ENCODE results near the gene MARCHF10. TPM values are rescaled to one million over a fixed set of nuclear protein-coding genes. Genes with fewer than 3 reads are reported as not detected.

MARCHF10 gene
- polyA plus RNA-seq, 1 donor from 2014 or later = 0.27 TPM

- H3K9me2 ChIP-seq (ENCODE audit: insufficient read depth, low read length) = no peaks in the 10 kb centered on the region
- TF ChIP-seq, protein P1, sequence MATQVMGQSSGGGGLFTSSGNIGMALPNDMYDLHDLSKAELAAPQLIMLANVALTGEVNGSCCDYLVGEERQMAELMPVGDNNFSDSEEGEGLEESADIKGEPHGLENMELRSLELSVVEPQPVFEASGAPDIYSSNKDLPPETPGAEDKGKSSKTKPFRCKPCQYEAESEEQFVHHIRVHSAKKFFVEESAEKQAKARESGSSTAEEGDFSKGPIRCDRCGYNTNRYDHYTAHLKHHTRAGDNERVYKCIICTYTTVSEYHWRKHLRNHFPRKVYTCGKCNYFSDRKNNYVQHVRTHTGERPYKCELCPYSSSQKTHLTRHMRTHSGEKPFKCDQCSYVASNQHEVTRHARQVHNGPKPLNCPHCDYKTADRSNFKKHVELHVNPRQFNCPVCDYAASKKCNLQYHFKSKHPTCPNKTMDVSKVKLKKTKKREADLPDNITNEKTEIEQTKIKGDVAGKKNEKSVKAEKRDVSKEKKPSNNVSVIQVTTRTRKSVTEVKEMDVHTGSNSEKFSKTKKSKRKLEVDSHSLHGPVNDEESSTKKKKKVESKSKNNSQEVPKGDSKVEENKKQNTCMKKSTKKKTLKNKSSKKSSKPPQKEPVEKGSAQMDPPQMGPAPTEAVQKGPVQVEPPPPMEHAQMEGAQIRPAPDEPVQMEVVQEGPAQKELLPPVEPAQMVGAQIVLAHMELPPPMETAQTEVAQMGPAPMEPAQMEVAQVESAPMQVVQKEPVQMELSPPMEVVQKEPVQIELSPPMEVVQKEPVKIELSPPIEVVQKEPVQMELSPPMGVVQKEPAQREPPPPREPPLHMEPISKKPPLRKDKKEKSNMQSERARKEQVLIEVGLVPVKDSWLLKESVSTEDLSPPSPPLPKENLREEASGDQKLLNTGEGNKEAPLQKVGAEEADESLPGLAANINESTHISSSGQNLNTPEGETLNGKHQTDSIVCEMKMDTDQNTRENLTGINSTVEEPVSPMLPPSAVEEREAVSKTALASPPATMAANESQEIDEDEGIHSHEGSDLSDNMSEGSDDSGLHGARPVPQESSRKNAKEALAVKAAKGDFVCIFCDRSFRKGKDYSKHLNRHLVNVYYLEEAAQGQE (IDR thresholded peaks at IDR 0.05; ENCODE audit: borderline replicate concordance) = peak; percentile 15
- TF ChIP-seq POLR2AphosphoS5 (IDR thresholded peaks at IDR 0.05) = no peak
- peak overlapping the region; percentile 77 for H3K4me3 ChIP-seq (ENCODE audit: low read length)
- no peaks in the 10 kb centered on the region for H3K27me3 ChIP-seq (ENCODE audit: insufficient read depth, low read depth, low read length)
- peak overlapping the region; percentile 75 for H2AFZ ChIP-seq (ENCODE audit: low read depth, low read length)
- no peaks in the 10 kb centered on the region for H3K9me3 ChIP-seq (ENCODE audit: low read length)
- H3K27ac ChIP-seq (ENCODE audit: low read length) = peak overlapping the region; percentile 67
- peaks cover 18% of the 10 kb centered on the region for H3K79me2 ChIP-seq (replicated peaks; ENCODE audit: insufficient read depth, low read length)
- no peaks in the 10 kb centered on the region for H4K20me1 ChIP-seq (ENCODE audit: insufficient read depth)
- H3K36me3 ChIP-seq (ENCODE audit: insufficient read depth, low read length) = no peaks in the 10 kb centered on the region
- no peaks in the 10 kb centered on the region for H3F3A ChIP-seq (ENCODE audit: insufficient read depth, low read length, poor library complexity, severe bottlenecking)
- H3K9ac ChIP-seq (ENCODE audit: low read length) = peak overlapping the region; percentile 84
- H3K4me2 ChIP-seq (ENCODE audit: low read length) = peak overlapping the region; percentile 93
Measured at GRCh38 chr17:62705156-62705777, 102.8 kb downstream of the MARCHF10 start.

GRCh38 chr17:62704381-62704971, 103.6 kb downstream of the MARCHF10 start:
- Histone ChIP-seq H3K4me3 (ENCODE audit: low read length) (peak overlapping the region; percentile 77), H4K20me1 (ENCODE audit: insufficient read depth) (no peaks in the 10 kb centered on the region), H3K36me3 (ENCODE audit: insufficient read depth, low read length) (no peaks in the 10 kb centered on the region), H3K27me3 (ENCODE audit: insufficient read depth, low read depth, low read length) (no peaks in the 10 kb centered on the region), H3K27ac (ENCODE audit: low read length) (peak overlapping the region; percentile 67), H3K9ac (ENCODE audit: low read length) (peak overlapping the region; percentile 84), H3K9me3 (ENCODE audit: low read length) (no peaks in the 10 kb centered on the region), H3K9me2 (ENCODE audit: insufficient read depth, low read length) (no peaks in the 10 kb centered on the region), H2AFZ (ENCODE audit: low read depth, low read length) (peak overlapping the region; percentile 75), H3K79me2 (replicated peaks; ENCODE audit: insufficient read depth, low read length) (peaks cover 18% of the 10 kb centered on the region), H3K4me2 (ENCODE audit: low read length) (peak overlapping the region; percentile 93), H3F3A (ENCODE audit: insufficient read depth, low read length, poor library complexity, severe bottlenecking) (no peaks in the 10 kb centered on the region)
- TF ChIP-seq RAD21 (conservative IDR thresholded peaks at IDR 0.05) (no peak), MXI1 (conservative IDR thresholded peaks at IDR 0.05; ENCODE audit: poor library complexity, severe bottlenecking) (peak; percentile 26), TAF1 (IDR thresholded peaks at IDR 0.05; ENCODE audit: low read depth) (no peak)
- TF ChIP-seq, protein P1 (IDR thresholded peaks at IDR 0.05; ENCODE audit: borderline replicate concordance) = peak; percentile 33

Measured in neural cell (in vitro differentiated cells).